ENCODE results near the gene C3orf18. TPM values are rescaled to one million over a fixed set of nuclear protein-coding genes. Genes with fewer than 3 reads are reported as not detected.

C3orf18 gene
- total RNA-seq, 1 experiment from 2014 or later, result 10.1 TPM

GRCh38 chr3:50536471-50537180 is 30.9 kb downstream of the C3orf18 start:
- intact Hi-C loops (cut with micrococcal nuclease), result no loop called here
- RAD21 ChIA-PET (ENCODE audit: low non-redundant PET in 1 of 2, low total read pairs in 2 of 2, uncharacterized antibody in 2 of 2, unreplicated experiment in 2 of 2), result no interaction called here
- peaks cover 20% of the 10 kb centered on the region; the same call in 1 of the 2 replicates for H3K27me3 ChIP-seq (ENCODE audit: insufficient read depth, low read length)
- POLR2A ChIA-PET, result no interaction called here
- no peak overlapping the region for H2AFZ ChIP-seq (ENCODE audit: low read depth, low read length, poor library complexity, severe bottlenecking)
- no peaks in the 10 kb centered on the region for H4K20me1 ChIP-seq (ENCODE audit: insufficient read depth)
- H3K9ac ChIP-seq (ENCODE audit: low read length), result no peak overlapping the region
- H3K4me2 ChIP-seq (ENCODE audit: low read length), result no peak overlapping the region
- no peaks in the 10 kb centered on the region for H3K9me2 ChIP-seq (ENCODE audit: insufficient read depth)
- no peak overlapping the region for H3K27ac ChIP-seq (ENCODE audit: low read depth, low read length)
- peaks cover 0 to 11% of the 10 kb centered on the region in 2 experiments; a peak in 2 of 4 replicates for H3K4me1 ChIP-seq (ENCODE audit: control insufficient read depth in 1 of 2, insufficient read depth in 2 of 2, low read length in 2 of 2)
- H3K4me3 ChIP-seq (replicated peaks in 1 of 2; ENCODE audit: low read depth in 1 of 2, low read length in 2 of 2), result no peak overlapping the region
- no peak for DNase-seq (ENCODE audit: low read depth, low spot score)
- H3K36me3 ChIP-seq (ENCODE audit: control insufficient read depth in 1 of 2, insufficient read depth in 2 of 2, low read length in 2 of 2), result no peaks in the 10 kb centered on the region
- CTCF ChIA-PET, result no interaction called here
- ATAC-seq, result no peak
- TF ChIP-seq SRF (IDR thresholded peaks at IDR 0.05; ENCODE audit: low read depth) (no peak), EZH2phosphoT487 (IDR thresholded peaks at IDR 0.05; ENCODE audit: borderline replicate concordance) (no peak), ATF3 (IDR thresholded peaks at IDR 0.05) (no peak), RAD21 (IDR thresholded peaks at IDR 0.05; ENCODE audit: low read depth) (no peak), POLR2A (IDR thresholded peaks at IDR 0.05; ENCODE audit: borderline replicate concordance, extremely low read depth, insufficient read depth, insufficient read length) (no peak), POLR2AphosphoS5 (IDR thresholded peaks at IDR 0.05; ENCODE audit: low read depth, low read length) (no peak), SIN3A (IDR thresholded peaks at IDR 0.05; ENCODE audit: low read depth) (no peak), SP1 (IDR thresholded peaks at IDR 0.05; ENCODE audit: low read depth) (no peak), FOSL1 (IDR thresholded peaks at IDR 0.05; ENCODE audit: low read depth) (no peak), JUND (IDR thresholded peaks at IDR 0.05) (no peak), ZFX (IDR thresholded peaks at IDR 0.05) (no peak), TCF7L2 (IDR thresholded peaks at IDR 0.05; ENCODE audit: borderline replicate concordance, extremely low read depth, insufficient read depth, insufficient read length) (no peak), EGR1 (IDR thresholded peaks at IDR 0.05; ENCODE audit: low read depth) (no peak), CEBPB (IDR thresholded peaks at IDR 0.05; ENCODE audit: low read depth) (no peak), CTCF (IDR thresholded peaks at IDR 0.05 in 2 of 3, conservative IDR thresholded peaks at IDR 0.05 in 1 of 3; ENCODE audit: borderline replicate concordance in 1 of 3, insufficient read depth in 1 of 3, low read depth in 2 of 3, low read length in 2 of 3) (no peak)
- BruUV-seq (replicated peaks), result no TSS peak
- H3K79me2 ChIP-seq (ENCODE audit: insufficient read depth, low read length), result no peaks in the 10 kb centered on the region
- no peaks in the 10 kb centered on the region for H3K9me3 ChIP-seq (ENCODE audit: control insufficient read depth in 1 of 2, insufficient read depth in 1 of 2, low read depth in 1 of 2, low read length in 2 of 2)
